Neutrophil (primary cell): ENCODE measurements around the gene WWP2.

Experiments
- H3K27ac ChIP-seq: fragments of 200-600 bp; sonication (generic); 2 replicates; pipeline ENCODE4 v1.5.1; 2016; ENCODE audit warnings: mild to moderate bottlenecking, moderate library complexity
- H3K27me3 ChIP-seq: fragments of 200-600 bp; sonication (generic); 2 replicates; pipeline ENCODE4 v1.6.0; 2016; ENCODE audit warnings: mild to moderate bottlenecking
- H3K36me3 ChIP-seq: fragments of 200-600 bp; sonication (generic); 2 replicates; pipeline ENCODE4 v1.5.1; 2017
- H3K4me1 ChIP-seq, 2 experiments: fragments of 200-600 bp in 1 of 2; sonication (generic) in 1 of 2; 1 replicate in 1 of 2; 2 replicates in 1 of 2; pipeline versions ENCODE4 v1.5.1 to v1.6.1; 2013 to 2016; ENCODE audit warnings: low read depth in 1 of 2, low read length in 1 of 2, mild to moderate bottlenecking in 1 of 2, moderate library complexity in 1 of 2; ENCODE audit not compliant: control insufficient read depth in 1 of 2, insufficient read depth in 1 of 2
- H3K4me3 ChIP-seq, 2 experiments: fragments of 200-600 bp in 1 of 2; sonication (generic) in 1 of 2; 1 replicate in 1 of 2; 2 replicates in 1 of 2; pipeline ENCODE4 v1.5.1; 2013 to 2016; ENCODE audit warnings: low read depth in 1 of 2, low read length in 1 of 2, mild to moderate bottlenecking in 1 of 2, moderate library complexity in 1 of 2
- H3K9me3 ChIP-seq: fragments of 200-600 bp; sonication (generic); 2 replicates; pipeline ENCODE4 v1.5.1; 2016
- CTCF ChIP-seq: fragments of 200-600 bp; sonication (generic); IDR thresholded peaks from 2 replicates; pipeline ENCODE4 v1.5.1; 2016; ENCODE audit warnings: antibody characterized with exemption

WWP2 gene

GRCh38 chr16:69935740-69936139 lies 173.6 kb downstream of the WWP2 start:
- peaks cover 100% of the 10 kb centered on the region for H3K36me3 ChIP-seq
- no peaks in the 10 kb centered on the region for H3K9me3 ChIP-seq
- no peaks in the 10 kb centered on the region for H3K27me3 ChIP-seq

GRCh38 chr16:69936252-69936651 lies 174.1 kb downstream of the WWP2 start:
- Histone ChIP-seq H3K4me3 (no peak overlapping the region), H3K27me3 (no peaks in the 10 kb centered on the region), H3K9me3 (no peaks in the 10 kb centered on the region), H3K4me1 (no peaks in the 10 kb centered on the region), H3K36me3 (peaks cover 100% of the 10 kb centered on the region), H3K27ac (no peak overlapping the region)
- TF ChIP-seq CTCF = no peak

More at GRCh38 chr16:69935740-69936139, 173.6 kb downstream of the WWP2 start:
- Histone ChIP-seq H3K4me1 (no peaks in the 10 kb centered on the region), H3K4me3 (no peak overlapping the region), H3K27ac (no peak overlapping the region)
- TF ChIP-seq CTCF = no peak

- H3K27ac ChIP-seq = no peak overlapping the region
- no peaks in the 10 kb centered on the region for H3K4me1 ChIP-seq
- H3K9me3 ChIP-seq = no peaks in the 10 kb centered on the region
- H3K36me3 ChIP-seq = peaks cover 100% of the 10 kb centered on the region
- no peak overlapping the region for H3K4me3 ChIP-seq
- TF ChIP-seq CTCF = no peak
- no peaks in the 10 kb centered on the region for H3K27me3 ChIP-seq
Observed at GRCh38 chr16:69936751-69937211, 174.6 kb downstream of the WWP2 start.

- no peak for TF ChIP-seq CTCF
- Histone ChIP-seq H3K4me3 (no peak overlapping the region), H3K4me1 (no peaks in the 10 kb centered on the region), H3K36me3 (peaks cover 100% of the 10 kb centered on the region), H3K27ac (no peak overlapping the region), H3K9me3 (no peaks in the 10 kb centered on the region), H3K27me3 (no peaks in the 10 kb centered on the region)
Observed at GRCh38 chr16:69937465-69937951, 175.4 kb downstream of the WWP2 start.

- H3K4me3 ChIP-seq = no peak overlapping the region
- H3K27ac ChIP-seq = no peak overlapping the region
- H3K4me1 ChIP-seq = no peaks in the 10 kb centered on the region
- no peak for TF ChIP-seq CTCF
- H3K36me3 ChIP-seq = peaks cover 92% of the 10 kb centered on the region
- H3K27me3 ChIP-seq = no peaks in the 10 kb centered on the region
- H3K9me3 ChIP-seq = no peaks in the 10 kb centered on the region
Observed at GRCh38 chr16:69938981-69939820, 177.1 kb downstream of the WWP2 start.
